Activated CD8-positive, alpha-beta T cell treated with anti-CD3 and anti-CD28 coated beads for 36 hours (primary cell): Measurements from ENCODE around the gene CDH3. TPM values are rescaled to one million over a fixed set of nuclear protein-coding genes. Genes with fewer than 3 reads are reported as not detected.

Source experiments
- ATAC-seq: fragments of 200-7000 bp; cut with Tn5 transposase; one replicate; pipeline ENCODE4 v1.10.0; 2021; ENCODE audit warnings: mild to moderate bottlenecking, moderate library complexity
- CTCF ChIA-PET: fragments of 350-600 bp; sonication (Branson Sonifier 250); formaldehyde crosslinking; loops from one replicate; lab custom pipeline; 2021; ENCODE audit warnings: antibody characterized with exemption; lab: Charles Lee
- POLR2A ChIA-PET: fragments of 350-600 bp; sonication (Branson Sonifier 250); formaldehyde crosslinking; loops from one replicate; lab custom pipeline; 2021; ENCODE audit warnings: antibody characterized with exemption; lab: Charles Lee
- DNase-seq: peaks from one replicate; pipeline ENCODE4 v3.0.0-alpha.2; 2020
- H3K27ac Mint-ChIP-seq: one replicate; pipeline ENCODE4 v1.8.0; 2021; ENCODE audit warnings: mild to moderate bottlenecking, mixed read lengths
- H3K27me3 Mint-ChIP-seq: one replicate; pipeline ENCODE4 v1.8.0; 2021; ENCODE audit warnings: mixed read lengths
- H3K36me3 Mint-ChIP-seq: one replicate; pipeline ENCODE4 v1.8.0; 2021; ENCODE audit warnings: low read depth, mixed read lengths
- H3K4me1 Mint-ChIP-seq: one replicate; pipeline ENCODE4 v1.8.0; 2021; ENCODE audit warnings: low read depth, mixed read lengths
- H3K4me3 Mint-ChIP-seq: one replicate; pipeline ENCODE4 v1.8.0; 2021; ENCODE audit warnings: mild to moderate bottlenecking, moderate library complexity, mixed read lengths
- H3K9me3 Mint-ChIP-seq: one replicate; pipeline ENCODE4 v1.8.0; 2021; ENCODE audit warnings: mixed read lengths
- intact Hi-C: fragments of 100-400 bp; cut with micrococcal nuclease; formaldehyde crosslinking; loops from one replicate; pipeline ENCODE4 v1.10.0; 2022
- total RNA-seq, 2 experiments: library from RNA; stranded (reverse); gene quantifications; one replicate each; pipeline ENCODE4 v1.2.3, GENCODE V29; 2021
- TF ChIP-seq, protein P1 (sequence below): fragments of 200-600 bp; IDR thresholded peaks from one replicate; pipeline ENCODE4 v1.8.0; 2022; ENCODE audit warnings: antibody characterized with exemption, mild to moderate bottlenecking

Gene CDH3
- total RNA-seq, 2 experiments from 2014 or later, result 0.65 to 2.1 TPM

DNA sequence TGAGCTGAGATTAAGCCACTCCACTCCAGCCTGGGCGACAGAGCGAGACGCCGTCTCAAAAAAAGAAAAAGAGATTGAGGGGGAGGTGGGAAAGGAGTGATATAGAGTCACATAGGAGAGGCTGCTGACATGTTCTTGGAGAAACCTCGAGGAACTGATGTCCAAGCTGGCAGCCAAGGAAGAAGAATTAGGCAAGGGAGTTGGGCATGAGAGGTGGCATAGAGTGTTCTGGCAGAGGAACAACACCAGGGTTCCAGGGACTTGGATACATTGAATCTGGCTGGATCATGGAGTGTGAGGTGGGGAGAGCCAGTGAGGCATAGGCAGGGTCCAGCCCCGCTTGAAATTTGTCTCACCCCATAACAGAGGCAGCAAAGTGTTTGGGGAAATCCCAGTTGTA lies 10.7 kb downstream of the CDH3 start:
- Mint-ChIP-seq H3K4me3 (no peak overlapping the region), H3K36me3 (no peaks in the 10 kb centered on the region), H3K9me3 (no peaks in the 10 kb centered on the region), H3K4me1 (peaks cover 6% of the 10 kb centered on the region), H3K27ac (no peak overlapping the region), H3K27me3 (peaks cover 5% of the 10 kb centered on the region)
- CTCF ChIA-PET, result interaction anchor here (0.7 to 1.9 kb wide), 2 partner anchors 12 to 253 kb away, joined by 3 to 4 read pairs; no protein-coding TSS in a partner anchor
- POLR2A ChIA-PET, result no interaction called here
- intact Hi-C loops, result no loop called here
- TF ChIP-seq, protein P1, sequence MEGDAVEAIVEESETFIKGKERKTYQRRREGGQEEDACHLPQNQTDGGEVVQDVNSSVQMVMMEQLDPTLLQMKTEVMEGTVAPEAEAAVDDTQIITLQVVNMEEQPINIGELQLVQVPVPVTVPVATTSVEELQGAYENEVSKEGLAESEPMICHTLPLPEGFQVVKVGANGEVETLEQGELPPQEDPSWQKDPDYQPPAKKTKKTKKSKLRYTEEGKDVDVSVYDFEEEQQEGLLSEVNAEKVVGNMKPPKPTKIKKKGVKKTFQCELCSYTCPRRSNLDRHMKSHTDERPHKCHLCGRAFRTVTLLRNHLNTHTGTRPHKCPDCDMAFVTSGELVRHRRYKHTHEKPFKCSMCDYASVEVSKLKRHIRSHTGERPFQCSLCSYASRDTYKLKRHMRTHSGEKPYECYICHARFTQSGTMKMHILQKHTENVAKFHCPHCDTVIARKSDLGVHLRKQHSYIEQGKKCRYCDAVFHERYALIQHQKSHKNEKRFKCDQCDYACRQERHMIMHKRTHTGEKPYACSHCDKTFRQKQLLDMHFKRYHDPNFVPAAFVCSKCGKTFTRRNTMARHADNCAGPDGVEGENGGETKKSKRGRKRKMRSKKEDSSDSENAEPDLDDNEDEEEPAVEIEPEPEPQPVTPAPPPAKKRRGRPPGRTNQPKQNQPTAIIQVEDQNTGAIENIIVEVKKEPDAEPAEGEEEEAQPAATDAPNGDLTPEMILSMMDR, result no peak
- no peak for ATAC-seq
- no peak for DNase-seq

GRCh38 chr16:68656751-68657150 lies 11.6 kb downstream of the CDH3 start:
- no peaks in the 10 kb centered on the region for H3K36me3 Mint-ChIP-seq
- no peak overlapping the region for H3K27ac Mint-ChIP-seq
- H3K4me1 Mint-ChIP-seq, result peaks cover 6% of the 10 kb centered on the region
- no peak overlapping the region for H3K4me3 Mint-ChIP-seq
- ChIA-PET POLR2A (interaction anchor here (0.7 kb wide), 2 partner anchors 37 to 998 kb away, joined by 3 read pairs; no protein-coding TSS in a partner anchor), CTCF (interaction anchor here (1.9 kb wide), 1 partner anchor 12 kb away, joined by 4 read pairs; no protein-coding TSS in a partner anchor)
- H3K9me3 Mint-ChIP-seq, result no peaks in the 10 kb centered on the region
- intact Hi-C loops, result no loop called here
- TF ChIP-seq, protein P1, result no peak
- peaks cover 5% of the 10 kb centered on the region for H3K27me3 Mint-ChIP-seq
- ATAC-seq, result no peak
- DNase-seq, result no peak

GRCh38 chr16:68658341-68658973 lies 13.3 kb downstream of the CDH3 start:
- no peak overlapping the region for H3K4me3 Mint-ChIP-seq
- no peak for DNase-seq
- TF ChIP-seq, protein P1, result no peak
- H3K9me3 Mint-ChIP-seq, result no peaks in the 10 kb centered on the region
- H3K27me3 Mint-ChIP-seq, result peaks cover 9% of the 10 kb centered on the region
- H3K27ac Mint-ChIP-seq, result no peak overlapping the region
- no peak for ATAC-seq
- CTCF ChIA-PET, result interaction anchor here (0.9 kb wide), 1 partner anchor 9 kb away, joined by 3 read pairs; no protein-coding TSS in a partner anchor
- intact Hi-C loops, result no loop called here
- H3K4me1 Mint-ChIP-seq, result peaks cover 6% of the 10 kb centered on the region
- no peaks in the 10 kb centered on the region for H3K36me3 Mint-ChIP-seq
- POLR2A ChIA-PET, result no interaction called here

DNA sequence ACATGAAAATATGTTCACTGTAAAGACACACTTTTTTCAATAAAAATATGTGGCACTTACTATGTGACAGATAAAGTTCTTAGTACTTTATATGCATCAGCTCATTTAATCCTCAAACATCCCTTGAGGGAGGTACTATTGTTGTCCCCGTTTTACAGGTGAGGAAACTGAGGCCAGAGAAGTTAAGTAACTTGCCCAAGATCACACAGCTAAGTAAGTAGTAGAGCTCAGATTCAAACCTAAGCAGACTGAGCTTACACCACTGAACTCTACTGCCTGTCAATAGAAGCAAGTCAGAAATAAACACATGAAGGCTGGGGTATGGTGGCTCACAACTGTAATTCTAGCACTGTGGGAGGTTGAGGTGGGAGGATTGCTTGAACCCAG lies 13.9 kb downstream of the CDH3 start:
- Mint-ChIP-seq H3K9me3 (no peaks in the 10 kb centered on the region), H3K36me3 (no peaks in the 10 kb centered on the region), H3K27me3 (peaks cover 9% of the 10 kb centered on the region), H3K4me3 (no peak overlapping the region), H3K27ac (no peak overlapping the region), H3K4me1 (peaks cover 6% of the 10 kb centered on the region)
- ChIA-PET CTCF (no interaction called here), POLR2A (no interaction called here)
- no peak for ATAC-seq
- TF ChIP-seq, protein P1, result no peak
- no peak for DNase-seq
- intact Hi-C loops, result no loop called here
